ENCODE results near the gene WWOX.

Gene WWOX

DNA sequence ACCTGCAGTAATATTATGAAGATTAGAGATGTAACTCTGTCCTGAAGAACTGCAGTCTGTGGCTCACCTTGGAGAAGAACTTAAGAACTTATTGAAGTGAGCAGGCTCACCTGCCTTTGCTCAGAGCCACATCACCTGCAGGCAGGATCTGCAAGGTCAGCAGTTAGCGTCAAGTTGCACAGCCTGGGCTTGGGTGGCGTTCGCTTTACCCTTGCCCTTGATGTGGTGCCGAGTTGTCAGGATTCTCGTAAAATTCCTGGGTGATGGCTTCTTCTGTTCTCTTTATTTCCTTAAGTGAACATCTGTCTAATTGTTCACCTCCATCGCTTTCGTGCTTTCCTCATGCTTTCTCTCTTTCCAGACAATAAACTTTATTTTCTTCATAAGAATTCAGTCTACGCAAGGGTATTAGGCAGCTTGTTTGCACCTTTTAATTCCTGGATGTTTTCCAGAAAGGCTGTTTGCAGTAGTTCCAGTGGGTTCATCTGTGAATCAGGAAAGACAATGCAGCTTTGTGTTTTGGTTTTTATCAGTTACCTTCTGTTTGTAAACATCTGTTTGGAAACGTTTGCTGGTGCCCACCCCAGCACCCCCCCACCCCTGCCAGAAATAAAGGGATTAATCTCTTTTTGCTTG is 254.3 kb downstream of the WWOX start:
- no peak for DNase-seq (ENCODE audit: low read depth)

GRCh38 chr16:78362524-78363135 is 263.2 kb downstream of the WWOX start:
- no peak for DNase-seq (ENCODE audit: low read depth)

DNA sequence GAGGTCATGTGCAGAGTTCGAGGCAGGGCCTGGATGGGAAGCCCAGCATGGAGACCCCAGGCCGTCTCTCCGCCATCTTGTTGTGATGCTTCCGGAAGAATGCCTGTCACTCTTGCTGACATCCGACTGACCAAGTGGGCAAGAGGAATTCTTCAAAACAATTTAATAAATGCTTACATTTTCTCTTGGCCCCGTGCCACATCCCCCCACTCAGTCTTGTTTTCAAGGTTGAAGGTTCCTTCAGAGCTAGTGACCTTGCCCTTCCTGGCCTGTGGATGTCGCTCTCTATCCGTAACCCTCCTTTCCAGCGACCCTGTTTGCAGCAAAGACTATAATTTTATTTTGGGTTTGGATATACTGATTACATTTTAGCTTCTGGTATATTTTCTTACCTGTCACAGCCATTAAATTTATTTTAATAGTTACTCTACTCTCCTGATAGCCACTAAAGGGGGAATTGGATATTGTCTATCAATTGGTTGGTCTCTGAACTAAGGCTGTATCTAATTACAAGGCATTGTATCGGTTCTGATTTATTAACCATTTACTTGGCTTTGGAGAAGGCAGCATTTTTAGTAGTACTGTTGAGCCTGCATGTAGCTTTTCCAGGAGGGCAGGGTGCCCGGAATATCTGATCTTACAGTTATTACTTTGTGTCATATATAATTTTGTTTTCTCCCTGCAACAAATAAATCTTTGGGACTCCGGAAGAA is 264.5 kb downstream of the WWOX start:
- no peak for DNase-seq (ENCODE audit: low read depth)

GRCh38 chr16:78364556-78364880 is 265.1 kb downstream of the WWOX start:
- DNase-seq (ENCODE audit: low read depth) = no peak

- no peak for DNase-seq (ENCODE audit: low read depth)
Measured at GRCh38 chr16:78365366-78365765, 265.9 kb downstream of the WWOX start.

- no peak for DNase-seq (ENCODE audit: low read depth)
Measured at GRCh38 chr16:78368121-78369102, 269.0 kb downstream of the WWOX start.

DNA sequence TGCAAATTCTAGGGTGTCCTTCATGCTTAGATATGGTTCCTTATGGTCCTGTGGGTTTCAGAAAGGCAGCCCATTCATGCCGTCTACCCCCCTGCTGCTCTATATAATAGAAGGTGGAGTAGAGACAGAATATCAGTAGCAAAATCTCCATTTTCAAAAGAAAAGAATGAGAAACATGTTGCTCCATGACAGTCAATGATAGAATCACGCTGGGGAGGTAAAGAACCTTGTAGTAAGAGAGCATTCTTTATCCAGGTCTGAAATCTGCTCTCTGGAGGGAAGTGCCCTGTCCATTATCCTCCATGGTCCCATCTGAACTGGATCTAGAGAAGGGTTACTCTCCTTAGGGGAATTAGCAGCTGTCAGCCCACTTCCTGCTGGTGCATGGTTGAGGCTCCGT is 272.8 kb downstream of the WWOX start:
- no peak for DNase-seq (ENCODE audit: low read depth)

GRCh38 chr16:78375055-78375679 is 275.7 kb downstream of the WWOX start:
- no peak for DNase-seq (ENCODE audit: low read depth)

GRCh38 chr16:78376452-78376851 is 277.0 kb downstream of the WWOX start:
- DNase-seq (ENCODE audit: low read depth) = no peak

GRCh38 chr16:78377312-78377711 is 277.9 kb downstream of the WWOX start:
- no peak for DNase-seq (ENCODE audit: low read depth)

DNA sequence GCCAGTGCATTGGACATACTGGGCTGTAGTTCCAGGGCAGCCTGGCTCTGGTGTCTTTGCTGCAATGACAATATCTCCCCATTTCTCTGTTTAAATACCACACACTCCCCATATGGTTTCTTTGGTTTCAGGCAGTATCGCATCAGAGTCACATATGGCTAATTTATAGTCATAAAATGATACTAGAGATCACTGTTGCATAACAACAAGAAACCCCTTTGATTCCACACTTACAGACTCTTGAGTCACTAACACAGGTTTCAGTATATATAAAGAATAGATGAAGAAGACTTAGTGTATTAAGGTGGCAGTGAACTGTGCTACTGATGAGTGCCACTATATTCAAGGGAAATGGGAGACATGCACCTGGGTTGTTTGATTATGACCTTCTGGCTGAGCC is 281.6 kb downstream of the WWOX start:
- DNase-seq (ENCODE audit: low read depth) = no peak

GRCh38 chr16:78383118-78383517 is 283.7 kb downstream of the WWOX start:
- no peak for DNase-seq (ENCODE audit: low read depth)

- DNase-seq (ENCODE audit: low read depth) = no peak
Measured at GRCh38 chr16:78385086-78385805, 285.8 kb downstream of the WWOX start.

DNA sequence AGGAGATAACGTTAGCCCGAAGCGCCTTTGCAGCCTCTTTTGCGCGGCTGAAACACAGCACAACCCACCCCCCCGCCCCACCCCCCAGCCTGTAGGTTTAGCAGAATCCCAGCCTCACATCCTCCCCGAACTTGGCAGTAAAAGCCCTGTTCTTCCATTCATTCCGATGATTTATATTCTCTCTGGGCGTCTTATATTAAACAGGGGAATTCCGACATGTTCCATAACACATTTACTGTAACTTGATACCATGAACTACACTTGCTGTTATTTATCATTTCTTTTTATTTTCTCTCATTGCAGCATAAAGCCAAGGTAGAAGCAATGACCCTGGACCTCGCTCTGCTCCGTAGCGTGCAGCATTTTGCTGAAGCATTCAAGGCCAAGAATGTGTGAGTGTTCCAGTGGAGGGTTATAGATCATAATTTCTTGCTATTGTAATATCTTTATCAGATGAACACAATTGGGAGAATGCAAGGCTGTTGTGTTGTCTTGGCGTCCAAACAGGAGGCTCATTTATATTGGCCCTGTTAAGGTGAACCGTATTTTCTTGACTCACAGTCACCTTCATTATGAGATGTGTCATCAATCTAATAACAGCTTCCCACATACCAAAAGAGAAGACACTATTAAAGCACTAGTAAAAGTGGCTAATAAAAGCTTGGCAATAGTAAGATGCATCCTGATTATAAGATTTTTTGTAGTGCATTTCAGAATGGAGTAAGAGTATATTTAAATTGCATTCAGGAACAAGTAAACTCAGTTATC is 287.3 kb downstream of the WWOX start:
- DNase-seq (ENCODE audit: low read depth) = no peak

GRCh38 chr16:78389009-78389498 is 289.6 kb downstream of the WWOX start:
- no peak for DNase-seq (ENCODE audit: low read depth)

DNA sequence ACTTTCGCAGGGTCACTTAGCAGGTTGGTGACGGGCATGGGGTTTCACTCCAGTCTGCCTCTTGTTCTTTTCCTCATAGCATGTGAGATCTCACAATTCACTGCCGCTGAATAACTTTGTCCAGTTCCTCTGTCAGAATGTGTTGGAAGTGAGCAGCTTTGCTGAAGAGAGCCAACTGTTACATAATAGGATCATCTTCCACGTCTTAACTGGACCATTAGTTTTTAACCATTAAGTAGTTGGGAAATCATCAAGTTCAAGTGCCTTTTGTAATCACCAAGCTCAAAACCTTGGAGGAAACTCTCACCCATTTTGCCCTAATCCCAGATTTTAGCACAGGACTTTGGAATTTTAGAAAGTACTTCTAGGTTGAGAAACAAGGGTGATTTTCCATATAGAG is 290.6 kb downstream of the WWOX start:
- no peak for DNase-seq (ENCODE audit: low read depth)

GRCh38 chr16:78390508-78391324 is 291.3 kb downstream of the WWOX start:
- no peak for DNase-seq (ENCODE audit: low read depth)

DNA sequence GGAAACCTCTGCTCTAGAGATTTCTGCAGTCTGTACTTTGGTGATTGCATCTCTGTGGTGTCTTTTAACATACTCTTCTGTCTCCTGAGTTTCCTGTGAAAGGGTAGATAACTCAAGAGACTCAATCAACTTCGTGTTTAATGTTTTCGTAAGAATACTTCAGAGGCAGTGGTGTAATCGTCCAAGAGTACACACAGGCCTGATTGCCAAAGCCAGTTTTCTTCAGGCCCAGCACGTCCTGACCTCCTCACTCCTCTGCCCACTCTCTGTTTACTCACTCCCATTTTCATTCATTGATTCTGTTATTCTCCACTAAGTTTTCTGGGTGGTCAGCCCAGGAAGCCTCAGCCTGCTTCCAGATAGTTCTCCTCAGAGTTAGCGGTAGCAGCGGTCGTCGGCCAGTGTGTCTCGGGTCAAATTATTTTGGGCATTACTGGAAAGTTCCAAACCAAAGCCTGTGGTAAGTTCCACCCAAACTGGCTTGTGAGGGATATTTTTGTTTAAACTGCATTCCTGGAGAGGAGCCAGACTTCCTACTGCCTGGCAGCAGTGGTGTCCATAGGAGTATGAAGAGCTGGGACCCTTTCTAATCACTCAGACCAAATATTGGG is 293.2 kb downstream of the WWOX start:
- no peak for DNase-seq (ENCODE audit: low read depth)

GRCh38 chr16:78395035-78395434 is 295.6 kb downstream of the WWOX start:
- DNase-seq (ENCODE audit: low read depth) = no peak
